ENCODE results near the gene ARHGAP24.

The ARHGAP24 gene

GRCh38 chr4:85520765-85521749 lies 46.1 kb downstream of the ARHGAP24 start:
- no peak for DNase-seq

DNA sequence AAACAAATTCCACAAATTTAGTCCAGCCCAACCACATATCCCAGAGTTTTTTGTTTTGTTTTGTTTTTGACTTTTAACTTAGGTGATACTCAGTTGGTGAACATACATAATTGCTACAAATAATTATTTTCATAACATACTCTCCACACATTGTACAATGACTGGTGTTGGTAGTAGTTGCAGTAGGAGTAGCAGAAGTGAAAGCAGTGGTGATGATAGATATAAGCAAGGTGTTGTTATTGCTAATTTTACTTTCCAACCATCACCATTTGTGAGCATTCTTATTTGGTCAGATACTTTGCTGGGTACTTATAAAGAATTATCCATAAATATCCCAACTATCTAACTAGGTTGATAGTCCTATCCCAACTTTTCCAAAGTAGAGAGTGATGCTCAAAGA lies 47.3 kb downstream of the ARHGAP24 start:
- DNase-seq: no peak

GRCh38 chr4:85522836-85523235 lies 47.9 kb downstream of the ARHGAP24 start:
- no peak for DNase-seq

DNA sequence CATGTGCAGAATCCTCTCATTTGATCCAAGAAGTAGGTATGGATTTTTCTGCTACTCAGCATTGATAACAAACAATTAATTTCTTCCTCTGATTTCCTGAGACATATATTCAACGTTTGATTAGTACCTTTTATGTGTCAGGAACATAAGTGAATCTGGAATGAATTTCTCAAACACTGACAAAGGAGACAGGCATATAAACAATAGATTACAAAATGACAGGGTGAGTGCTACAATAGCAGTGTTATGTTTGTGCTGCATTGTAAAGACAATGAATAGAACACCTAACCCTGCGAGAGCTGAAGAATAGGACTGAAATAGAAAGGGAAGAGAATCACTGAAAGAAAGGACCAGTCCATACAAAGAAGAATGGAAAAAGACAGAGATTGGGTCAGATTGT lies 52.9 kb downstream of the ARHGAP24 start:
- DNase-seq: no peak

GRCh38 chr4:85531560-85532341 lies 56.8 kb downstream of the ARHGAP24 start:
- DNase-seq: no peak

- DNase-seq: no peak
Measured at GRCh38 chr4:85534120-85534519, 59.2 kb downstream of the ARHGAP24 start.

DNA sequence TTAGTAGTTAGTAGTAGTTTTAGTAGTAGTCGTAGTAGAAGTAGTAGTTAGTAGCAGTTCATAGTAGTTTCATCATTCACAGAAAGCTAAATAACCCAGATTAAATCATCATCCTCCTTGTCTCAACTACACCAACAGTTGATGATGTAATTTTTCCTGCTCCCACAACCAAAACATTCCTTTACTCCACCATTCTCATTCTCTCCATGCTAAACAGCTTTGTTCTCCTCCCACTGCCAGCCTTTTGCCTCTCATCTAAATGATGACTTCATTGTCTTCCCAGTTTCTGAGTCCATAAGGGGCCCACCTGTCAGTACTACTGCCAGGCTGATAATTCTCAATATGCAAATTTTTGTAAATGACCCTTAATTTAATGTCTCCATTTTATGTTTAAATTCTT lies 68.9 kb downstream of the ARHGAP24 start:
- no peak for DNase-seq

- DNase-seq: no peak
Measured at GRCh38 chr4:85544751-85545150, 69.8 kb downstream of the ARHGAP24 start.

- no peak for DNase-seq
Measured at GRCh38 chr4:85548116-85548515, 73.2 kb downstream of the ARHGAP24 start.

GRCh38 chr4:85548841-85549240 lies 73.9 kb downstream of the ARHGAP24 start:
- no peak for DNase-seq

DNA sequence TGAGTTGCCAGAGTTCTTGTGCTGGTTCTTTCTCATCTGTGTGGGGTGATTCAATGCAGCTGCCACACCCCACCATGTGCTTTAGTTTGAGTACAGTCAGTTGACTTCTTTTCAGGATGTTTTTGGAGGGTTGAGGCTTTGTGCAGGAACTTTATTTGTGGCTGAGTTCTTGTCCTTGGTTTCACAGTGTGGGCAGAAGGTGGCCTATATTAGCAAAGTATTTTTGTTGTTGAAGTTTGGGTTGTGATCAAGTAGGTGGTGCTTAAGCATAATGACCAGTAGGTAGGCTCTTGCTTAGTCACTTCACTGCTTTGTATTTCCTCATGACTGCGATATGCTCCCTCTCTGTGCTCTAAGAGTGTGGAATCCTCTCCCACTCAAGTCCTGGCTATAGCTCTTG lies 80.3 kb downstream of the ARHGAP24 start:
- DNase-seq: no peak

DNA sequence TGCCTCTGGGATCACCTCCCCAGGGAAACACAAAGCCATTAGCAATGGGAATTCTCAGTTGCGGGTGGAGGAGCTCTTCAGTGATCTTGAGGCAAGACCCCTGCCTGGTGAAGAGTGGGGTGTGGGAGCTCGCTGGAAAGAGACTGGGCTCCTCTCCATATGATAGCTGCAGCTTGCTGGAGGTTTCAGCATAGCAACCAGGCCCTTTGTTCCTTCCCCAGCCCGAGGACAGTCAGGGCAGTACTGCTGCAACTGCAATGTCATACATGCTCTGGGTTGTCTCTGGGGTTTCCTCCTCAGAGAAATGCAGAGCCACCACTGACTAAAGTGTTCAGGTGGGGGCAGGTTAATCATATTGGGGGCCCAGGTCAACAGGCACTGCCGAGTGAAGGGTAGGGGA lies 81.3 kb downstream of the ARHGAP24 start:
- DNase-seq: no peak

- no peak for DNase-seq
Measured at GRCh38 chr4:85557016-85557901, 82.3 kb downstream of the ARHGAP24 start.

DNA sequence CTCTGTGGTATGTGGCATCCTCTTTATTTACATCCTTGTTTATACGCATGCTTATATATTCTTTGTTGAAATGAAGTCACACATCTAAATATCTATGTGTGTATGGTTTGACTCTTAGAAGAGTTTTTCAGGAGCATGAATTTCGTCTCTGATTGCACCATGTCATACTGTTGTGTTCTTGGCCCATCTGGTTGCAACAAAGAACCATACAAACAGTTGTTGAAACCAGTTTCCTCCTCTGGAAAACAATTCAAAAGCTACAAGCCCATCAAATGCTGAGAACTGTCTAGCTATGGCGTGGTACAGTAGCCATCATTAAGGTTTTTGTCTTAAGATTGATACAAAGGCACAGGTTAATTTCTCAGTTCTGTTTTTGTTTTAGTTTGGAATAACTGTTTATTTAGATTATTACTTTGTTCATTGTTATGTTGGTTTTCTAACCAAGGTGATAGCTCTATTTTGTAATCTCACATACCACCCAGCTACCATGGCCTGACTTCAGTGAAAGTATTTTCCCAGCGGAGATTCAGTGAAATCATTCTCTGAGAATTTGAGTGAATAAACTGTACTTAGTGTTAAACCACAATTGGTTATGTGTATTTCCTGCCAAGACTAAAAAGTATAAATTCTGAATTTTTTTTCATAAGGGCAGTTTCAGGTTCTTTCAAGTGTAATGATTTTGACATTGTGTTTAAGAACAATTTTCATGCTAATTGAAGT lies 91.0 kb downstream of the ARHGAP24 start:
- DNase-seq: no peak

GRCh38 chr4:85569730-85570299 lies 94.9 kb downstream of the ARHGAP24 start:
- DNase-seq: no peak

GRCh38 chr4:85570388-85570787 lies 95.4 kb downstream of the ARHGAP24 start:
- no peak for DNase-seq

- no peak for DNase-seq
Measured at GRCh38 chr4:85571008-85571407, 96.1 kb downstream of the ARHGAP24 start.

DNA sequence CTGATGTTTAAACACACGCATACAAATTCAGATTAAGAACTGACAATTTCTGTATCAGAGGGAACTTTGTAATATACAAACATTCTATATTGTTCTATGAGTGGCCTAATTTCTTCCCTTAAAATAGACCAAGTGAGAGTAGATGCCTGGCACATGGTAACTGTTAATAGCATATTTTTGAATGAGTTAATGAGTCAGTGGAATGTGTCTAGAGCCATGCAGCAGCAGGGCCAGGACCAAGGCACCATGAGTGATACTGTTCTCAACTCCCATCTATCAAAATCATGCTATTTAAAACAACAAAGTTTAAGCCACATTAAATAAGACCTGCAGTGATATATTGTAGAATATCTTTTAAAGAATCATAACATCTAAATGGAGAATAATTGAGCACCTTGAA lies 98.3 kb downstream of the ARHGAP24 start:
- no peak for DNase-seq

GRCh38 chr4:85577307-85577706 lies 102.4 kb downstream of the ARHGAP24 start:
- DNase-seq: no peak

- no peak for DNase-seq
Measured at GRCh38 chr4:85579942-85580341, 105.0 kb downstream of the ARHGAP24 start.

DNA sequence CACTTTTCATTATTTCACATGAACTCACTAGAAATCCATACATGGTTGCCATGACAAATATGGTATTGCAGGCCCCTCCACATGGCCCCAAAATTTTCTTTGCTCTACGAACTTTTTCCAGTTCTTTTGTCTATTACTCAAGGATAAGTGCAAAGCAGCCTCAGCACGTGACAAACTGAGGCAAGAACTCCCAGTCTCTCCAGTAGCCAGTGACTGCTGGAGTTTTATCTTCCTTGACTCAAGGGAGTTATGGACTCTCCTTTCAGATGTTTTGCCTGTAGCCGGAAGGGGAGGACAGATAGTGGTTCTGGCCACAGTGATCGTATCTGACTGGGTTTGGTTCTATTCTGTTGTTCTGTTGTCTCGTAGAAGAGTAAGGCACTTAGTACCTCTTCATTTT lies 105.5 kb downstream of the ARHGAP24 start:
- no peak for DNase-seq

GRCh38 chr4:85587952-85588351 lies 113.0 kb downstream of the ARHGAP24 start:
- no peak for DNase-seq

All from SW 1271 (cell line).